SU-DHL-6 (cell line): ENCODE data around the gene GPATCH2.

ENCODE experiments used
- EZH2phosphoT487 ChIP-seq: fragments of 200-600 bp; sonication (generic), shearing (Covaris generic); conservative IDR thresholded peaks from 2 replicates; pipeline ENCODE4 v1.6.1; 2018; ENCODE audit warnings: mild to moderate bottlenecking, antibody characterized with exemption, low read length, moderate library complexity, mixed read lengths
- TF ChIP-seq, protein P1 (sequence below): fragments of 200-600 bp; sonication (generic); IDR thresholded peaks from one replicate; pipeline ENCODE4 v1.5.1; 2017; ENCODE audit warnings: antibody characterized with exemption, mild to moderate bottlenecking, low read length, moderate library complexity; ENCODE audit not compliant: insufficient read depth, poor library complexity, severe bottlenecking

DNA sequence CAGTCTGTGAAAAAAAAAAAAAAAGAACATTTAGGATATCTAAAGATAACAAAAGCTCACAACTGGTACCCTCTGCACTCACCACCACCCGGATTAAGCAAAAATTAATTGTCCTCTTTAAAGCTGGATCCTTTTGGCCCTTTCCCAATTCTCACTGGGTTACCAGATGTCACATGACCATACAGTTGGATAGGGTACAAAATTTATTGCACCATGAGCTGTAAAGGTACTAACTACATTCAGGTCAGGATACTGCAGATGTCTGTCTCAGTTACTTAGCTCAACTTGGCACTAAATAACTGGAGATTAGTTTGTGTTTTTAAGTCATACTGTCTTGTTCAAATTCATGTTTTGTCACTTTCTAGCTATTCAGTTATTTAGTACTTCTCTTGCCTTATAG, 96.3 kb downstream of the GPATCH2 start:
- no peak for TF ChIP-seq EZH2phosphoT487
- TF ChIP-seq, protein P1, sequence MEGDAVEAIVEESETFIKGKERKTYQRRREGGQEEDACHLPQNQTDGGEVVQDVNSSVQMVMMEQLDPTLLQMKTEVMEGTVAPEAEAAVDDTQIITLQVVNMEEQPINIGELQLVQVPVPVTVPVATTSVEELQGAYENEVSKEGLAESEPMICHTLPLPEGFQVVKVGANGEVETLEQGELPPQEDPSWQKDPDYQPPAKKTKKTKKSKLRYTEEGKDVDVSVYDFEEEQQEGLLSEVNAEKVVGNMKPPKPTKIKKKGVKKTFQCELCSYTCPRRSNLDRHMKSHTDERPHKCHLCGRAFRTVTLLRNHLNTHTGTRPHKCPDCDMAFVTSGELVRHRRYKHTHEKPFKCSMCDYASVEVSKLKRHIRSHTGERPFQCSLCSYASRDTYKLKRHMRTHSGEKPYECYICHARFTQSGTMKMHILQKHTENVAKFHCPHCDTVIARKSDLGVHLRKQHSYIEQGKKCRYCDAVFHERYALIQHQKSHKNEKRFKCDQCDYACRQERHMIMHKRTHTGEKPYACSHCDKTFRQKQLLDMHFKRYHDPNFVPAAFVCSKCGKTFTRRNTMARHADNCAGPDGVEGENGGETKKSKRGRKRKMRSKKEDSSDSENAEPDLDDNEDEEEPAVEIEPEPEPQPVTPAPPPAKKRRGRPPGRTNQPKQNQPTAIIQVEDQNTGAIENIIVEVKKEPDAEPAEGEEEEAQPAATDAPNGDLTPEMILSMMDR = no peak
